ENCODE results near the gene PFKM.
"Not testable (repeated sequence)": the region's sequence is repeated elsewhere in the genome, so short reads cannot be mapped to it uniquely, and the experiment has no call there.

PFKM gene

DNA sequence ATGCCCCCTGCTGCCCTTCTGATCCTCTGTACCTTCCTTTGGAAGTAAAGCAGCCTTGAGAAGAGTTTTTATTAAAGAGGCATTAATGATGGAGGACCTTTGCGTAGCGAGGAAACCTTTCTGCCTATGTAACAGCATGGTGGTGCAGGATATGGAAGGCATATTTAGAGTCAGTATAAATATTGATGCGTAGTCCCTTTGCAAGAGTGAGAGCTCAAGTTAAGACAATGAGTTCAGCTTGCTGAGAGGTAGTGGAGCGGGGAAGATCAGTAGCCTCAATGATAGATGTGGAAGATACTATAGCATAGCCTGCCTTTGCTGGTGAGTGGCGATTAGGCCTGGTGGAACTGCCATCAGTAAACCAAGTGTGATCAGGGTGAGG lies 7.9 kb upstream of the PFKM start:
- DNase-seq (ENCODE audit: low read depth in 2 of 2): not testable (repeated sequence)

DNA sequence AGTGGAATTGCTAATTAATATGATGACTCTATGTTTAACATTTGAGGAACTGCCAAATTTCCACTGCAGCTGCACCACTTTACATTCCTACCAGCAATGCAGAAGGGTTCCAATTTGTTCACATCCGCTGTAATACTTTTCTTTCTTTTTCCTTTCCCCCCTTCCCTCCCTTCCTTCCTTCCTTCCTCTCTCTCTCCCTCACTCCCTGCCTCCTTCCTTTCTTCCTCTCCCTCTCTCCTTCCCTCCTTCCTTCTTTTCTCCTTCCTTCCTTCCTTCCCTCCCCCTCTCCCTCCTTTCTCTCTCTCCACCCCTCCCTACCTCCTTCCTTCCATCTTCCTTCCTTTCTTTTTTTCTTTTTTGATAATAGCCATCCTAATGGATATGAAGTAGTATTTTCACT lies 3.2 kb upstream of the PFKM start:
- no peak for DNase-seq (ENCODE audit: low read depth in 2 of 2)

DNA sequence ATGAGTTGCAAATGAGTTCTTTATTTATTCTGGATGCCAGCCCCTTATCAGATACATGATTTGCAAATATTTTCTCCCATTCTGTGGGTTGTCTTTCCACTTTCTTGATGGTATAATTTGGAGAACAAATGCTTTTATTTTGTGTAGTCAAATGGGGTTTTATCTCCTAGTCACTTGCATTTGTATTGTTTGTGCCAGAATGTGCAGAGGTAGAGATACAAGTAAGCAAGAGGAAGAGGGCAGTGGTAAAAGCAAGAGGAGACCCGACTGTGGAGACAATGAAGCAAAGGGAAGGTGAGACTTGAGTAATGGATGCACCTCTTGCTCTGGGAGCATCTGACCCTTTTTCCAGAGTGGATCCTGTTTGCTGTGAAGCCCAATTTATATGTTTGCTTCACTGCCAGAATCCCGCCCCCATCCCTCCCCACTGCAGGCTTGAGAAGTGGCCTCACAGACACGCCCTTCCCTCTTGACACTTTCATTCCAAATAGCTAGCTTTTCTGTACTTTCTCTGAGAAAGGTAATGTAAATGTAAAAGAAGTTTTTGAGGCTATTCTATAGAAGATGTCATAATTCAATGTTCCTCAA lies 786 bp upstream of the PFKM start:
- no peak for DNase-seq (ENCODE audit: low read depth in 2 of 2)

DNA sequence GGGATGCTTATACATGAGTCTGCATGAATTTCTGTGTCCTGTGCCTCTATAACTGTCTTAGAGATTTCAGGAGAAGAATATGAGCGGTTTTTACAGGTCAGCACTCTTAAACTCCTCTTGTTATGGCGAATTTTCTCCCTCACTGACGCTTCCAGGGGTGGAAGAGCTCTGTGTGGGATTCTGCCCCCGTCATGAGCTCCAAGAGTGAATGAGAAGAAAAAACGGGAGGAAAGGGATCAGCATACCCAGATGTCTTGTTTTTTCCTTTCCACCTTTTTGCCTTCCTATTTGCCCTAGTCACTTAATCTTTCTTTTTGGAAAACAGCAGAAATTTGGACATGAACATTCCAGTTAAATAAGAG lies 651 bp downstream of the PFKM start:
- no peak for DNase-seq (ENCODE audit: low read depth in 2 of 2)

DNA sequence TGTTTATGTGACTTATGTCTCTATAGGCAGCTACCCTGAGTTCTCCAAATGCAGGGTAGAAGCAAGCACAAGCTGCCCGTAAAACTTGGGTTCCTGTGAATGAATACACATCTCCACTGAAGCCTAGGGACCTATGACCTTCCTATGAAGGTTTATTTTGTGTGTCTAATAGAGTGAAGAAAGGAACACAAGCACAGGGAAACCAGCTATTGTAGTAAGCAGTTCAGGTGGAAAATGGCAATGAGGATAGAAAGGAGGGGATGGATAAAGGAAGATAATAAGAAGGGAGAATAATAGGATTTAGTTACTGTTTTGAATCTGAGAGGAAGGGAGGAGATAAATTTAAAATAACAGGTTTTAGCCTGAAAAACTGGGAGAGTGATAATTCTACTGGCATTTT lies 2.4 kb downstream of the PFKM start:
- DNase-seq (ENCODE audit: low read depth in 2 of 2): no peak

DNA sequence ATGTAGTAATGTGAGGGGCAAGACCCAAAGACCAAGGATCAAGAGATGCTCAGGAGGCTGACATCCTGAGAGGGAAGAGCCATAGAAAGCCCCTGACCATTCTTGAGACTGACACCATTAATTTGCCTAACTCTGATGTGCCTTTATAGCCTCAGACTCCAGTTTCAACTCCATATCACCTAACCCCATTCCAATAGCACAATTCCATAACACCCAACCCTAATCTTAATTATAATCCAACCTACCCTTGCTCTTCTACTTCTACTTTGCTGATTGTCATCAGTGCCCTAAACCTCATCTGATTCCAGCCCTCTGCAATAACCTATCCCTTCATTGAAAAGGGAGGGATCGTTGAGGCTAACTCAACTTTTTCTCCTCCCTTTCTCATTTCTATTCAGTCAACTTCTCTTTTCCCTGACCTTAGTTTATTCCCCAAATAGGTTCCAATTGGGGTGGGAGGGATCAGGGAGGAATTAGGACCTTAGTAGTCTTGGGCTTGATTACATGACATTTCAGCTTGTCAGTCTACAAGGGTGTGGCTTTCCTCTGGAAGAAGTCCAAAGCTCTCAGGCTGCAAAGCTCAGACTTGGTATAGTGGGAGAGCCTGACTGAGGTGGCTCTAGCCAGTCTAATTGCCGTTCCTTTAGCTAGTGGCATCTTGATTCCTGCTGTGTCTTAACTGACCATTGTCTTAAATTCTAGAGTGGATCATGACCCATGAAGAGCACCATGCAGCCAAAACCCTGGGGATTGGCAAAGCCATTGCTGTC lies 3.1 kb downstream of the PFKM start:
- DNase-seq (ENCODE audit: low read depth in 2 of 2): no peak

DNA sequence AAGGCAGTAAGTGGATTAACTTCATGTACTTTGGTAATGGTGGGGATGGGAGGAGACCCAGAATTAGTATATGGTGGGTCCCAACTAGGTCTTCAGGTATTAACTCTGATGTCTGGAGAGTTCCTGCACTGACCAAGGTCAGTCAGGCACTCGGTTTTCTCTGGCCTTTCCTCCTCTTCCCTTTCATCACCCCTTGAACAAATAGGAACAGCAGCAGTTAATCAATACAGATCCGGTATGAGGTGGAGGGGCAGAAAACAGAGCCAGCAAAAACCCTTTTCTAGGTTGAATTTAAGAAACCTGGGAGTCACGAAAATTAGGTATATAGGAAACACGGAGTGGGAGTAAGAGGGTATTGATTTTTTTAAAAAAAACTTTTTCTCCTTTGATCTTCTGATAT lies 4.0 kb downstream of the PFKM start:
- no peak for DNase-seq (ENCODE audit: low read depth in 2 of 2)

DNA sequence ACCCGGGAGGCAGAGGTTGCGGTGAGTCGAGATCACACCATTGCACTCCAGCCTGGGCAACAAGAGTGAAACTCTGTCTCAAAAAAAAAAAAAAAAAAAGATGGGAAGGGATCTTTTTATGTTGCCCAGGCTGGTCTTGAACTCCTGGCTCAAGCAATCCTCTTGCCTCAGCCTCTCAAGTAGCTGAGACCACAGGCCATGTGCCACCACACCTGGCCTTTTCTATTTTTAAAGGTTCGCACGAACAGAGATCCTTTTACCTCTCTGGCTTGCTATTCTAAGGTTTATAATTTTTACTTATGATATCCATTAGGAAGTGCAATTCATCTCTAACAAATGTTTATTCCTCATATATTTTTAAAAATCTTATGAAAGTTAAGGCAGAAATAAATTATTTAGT lies 6.4 kb downstream of the PFKM start:
- not testable (repeated sequence) for DNase-seq (ENCODE audit: low read depth in 2 of 2)

DNA sequence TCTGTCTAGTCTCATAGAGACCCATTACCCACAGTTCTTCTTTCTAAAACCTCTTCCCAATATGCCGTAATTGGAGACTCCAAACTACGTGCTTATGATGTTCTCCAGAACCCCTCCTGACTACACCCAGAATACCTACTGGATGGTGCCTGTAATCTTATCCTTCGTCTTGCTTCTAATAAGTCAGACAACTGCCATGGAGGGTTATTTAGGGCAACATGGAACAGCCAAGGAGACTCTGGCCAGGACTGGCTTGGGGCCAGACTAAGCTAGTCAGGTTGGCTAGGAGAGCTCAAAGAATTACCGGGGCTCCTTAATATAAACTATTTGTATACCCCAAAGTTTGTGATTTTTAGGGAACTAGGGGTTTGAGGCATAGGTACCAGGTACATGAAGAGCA lies 6.8 kb downstream of the PFKM start:
- no peak for DNase-seq (ENCODE audit: low read depth in 2 of 2)

DNA sequence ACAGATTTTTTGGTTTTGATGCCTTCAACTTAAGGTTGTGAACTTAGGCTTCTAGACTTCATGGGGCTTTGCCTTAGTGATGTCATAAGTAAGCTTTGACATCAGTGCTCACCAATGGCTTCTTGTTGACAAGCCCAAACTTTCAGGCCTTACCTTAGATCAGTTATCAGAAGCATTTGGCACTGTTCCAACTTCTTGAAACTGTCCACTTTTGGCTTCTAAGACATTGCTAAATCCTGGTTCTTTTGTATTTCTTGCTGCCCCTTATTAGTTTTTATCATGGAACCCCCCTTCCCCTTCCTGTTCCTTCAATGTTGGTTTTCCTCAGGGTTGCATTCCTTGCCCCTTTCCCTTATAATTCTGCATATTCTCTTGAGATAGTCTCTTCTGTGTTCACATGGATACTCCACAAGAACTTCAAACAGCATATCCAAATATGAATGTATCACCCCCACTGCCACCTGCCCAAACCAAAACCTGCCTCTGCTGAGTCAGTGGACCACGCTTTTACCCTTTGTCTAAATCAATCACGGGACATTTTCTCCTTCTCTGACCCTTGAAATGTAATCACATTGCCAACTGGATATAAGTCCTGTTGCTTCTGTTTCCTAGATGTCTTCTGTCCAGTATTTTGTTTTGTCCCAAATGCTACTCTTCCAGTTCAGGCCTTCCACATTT lies 7.9 kb downstream of the PFKM start:
- no peak for DNase-seq (ENCODE audit: low read depth in 2 of 2)

DNA sequence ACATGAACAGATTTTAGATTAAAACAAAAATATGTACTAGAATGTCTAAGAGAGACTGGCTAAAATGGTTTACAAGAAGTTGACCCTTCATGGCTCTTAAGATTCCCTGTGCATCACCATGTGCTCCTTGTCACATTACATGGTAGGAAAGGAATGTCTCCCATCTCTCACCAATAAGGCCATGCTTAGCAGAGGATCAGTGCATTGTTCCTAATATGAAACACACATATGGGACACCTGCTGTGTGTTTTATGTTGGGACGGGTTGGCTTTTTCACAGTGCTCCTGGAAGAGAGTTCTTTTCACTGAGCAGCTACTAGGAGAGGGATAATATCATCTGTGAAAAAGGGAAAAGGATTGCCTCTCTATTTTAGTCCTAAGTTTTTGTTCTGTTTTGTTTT lies 9.6 kb downstream of the PFKM start:
- DNase-seq (ENCODE audit: low read depth in 2 of 2): no peak

DNA sequence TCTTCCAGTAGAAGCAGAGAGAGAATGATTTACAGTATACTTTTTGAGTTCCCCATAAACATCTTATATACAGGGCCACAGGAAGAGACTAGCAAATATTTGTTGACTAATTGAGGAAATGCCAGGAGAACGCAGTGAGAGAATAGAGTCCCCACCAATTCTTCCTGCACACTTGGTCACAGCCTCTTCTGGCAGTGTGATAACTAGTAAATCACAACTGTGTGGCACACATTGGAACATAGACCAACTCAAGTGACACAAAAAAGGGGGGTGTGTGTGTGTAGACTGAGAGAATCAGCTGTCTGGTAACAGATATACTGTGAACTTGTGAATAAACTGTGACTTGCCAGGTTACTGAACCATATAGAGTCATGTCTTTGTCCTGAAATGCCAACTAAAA lies 10.2 kb downstream of the PFKM start:
- DNase-seq (ENCODE audit: low read depth in 2 of 2): no peak

DNA sequence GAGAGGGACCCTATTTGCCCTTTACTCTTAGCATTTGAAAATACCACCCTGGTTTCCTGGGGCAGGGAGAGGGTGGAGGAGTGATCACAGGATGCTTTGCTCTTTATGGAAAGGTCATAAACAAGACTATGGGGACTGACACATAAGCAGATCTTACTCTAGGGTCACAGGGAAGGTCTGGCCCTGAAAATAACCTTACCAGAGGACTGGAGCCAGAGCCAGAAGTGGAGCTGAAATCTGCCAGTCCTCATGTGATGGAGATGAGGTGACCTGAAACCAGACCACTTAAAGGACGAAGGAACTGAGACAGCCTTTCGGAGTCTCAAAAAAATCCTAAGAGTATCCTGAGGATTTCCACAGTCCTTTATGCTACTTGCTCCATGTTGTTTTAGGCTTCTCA lies 12.4 kb downstream of the PFKM start:
- DNase-seq (ENCODE audit: low read depth in 2 of 2): no peak

DNA sequence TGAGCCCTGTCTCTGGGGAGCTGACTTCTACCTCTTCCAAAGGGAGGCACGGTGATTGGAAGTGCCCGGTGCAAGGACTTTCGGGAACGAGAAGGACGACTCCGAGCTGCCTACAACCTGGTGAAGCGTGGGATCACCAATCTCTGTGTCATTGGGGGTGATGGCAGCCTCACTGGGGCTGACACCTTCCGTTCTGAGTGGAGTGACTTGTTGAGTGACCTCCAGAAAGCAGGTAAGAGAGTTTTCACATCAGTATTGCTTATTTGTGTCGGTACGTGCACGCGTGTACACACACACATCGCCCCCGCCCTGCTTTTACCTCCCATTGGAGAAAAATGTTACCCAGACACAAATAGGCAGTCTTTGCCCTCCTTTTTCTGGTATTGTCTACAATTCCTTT lies 13.7 kb downstream of the PFKM start:
- DNase-seq (ENCODE audit: low read depth in 2 of 2): no peak

DNA sequence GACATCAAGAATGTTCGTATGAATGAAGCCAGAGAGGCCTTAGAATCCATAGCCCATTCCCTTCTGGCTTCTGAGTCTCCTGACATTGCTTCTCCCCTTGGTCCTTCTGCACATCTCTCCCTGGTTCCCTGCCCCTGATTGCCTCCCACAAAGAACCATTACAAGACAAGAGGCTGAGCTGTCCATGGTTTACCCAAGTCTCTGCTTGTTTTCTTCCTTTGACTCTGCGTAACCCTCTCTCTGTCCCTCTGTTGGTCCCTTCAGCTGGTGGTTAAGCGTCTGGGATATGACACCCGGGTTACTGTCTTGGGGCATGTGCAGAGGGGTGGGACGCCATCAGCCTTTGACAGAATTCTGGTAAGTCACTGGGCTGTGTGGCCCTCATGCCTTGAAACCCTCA lies 15.9 kb downstream of the PFKM start:
- DNase-seq (ENCODE audit: low read depth in 2 of 2): no peak

DNA sequence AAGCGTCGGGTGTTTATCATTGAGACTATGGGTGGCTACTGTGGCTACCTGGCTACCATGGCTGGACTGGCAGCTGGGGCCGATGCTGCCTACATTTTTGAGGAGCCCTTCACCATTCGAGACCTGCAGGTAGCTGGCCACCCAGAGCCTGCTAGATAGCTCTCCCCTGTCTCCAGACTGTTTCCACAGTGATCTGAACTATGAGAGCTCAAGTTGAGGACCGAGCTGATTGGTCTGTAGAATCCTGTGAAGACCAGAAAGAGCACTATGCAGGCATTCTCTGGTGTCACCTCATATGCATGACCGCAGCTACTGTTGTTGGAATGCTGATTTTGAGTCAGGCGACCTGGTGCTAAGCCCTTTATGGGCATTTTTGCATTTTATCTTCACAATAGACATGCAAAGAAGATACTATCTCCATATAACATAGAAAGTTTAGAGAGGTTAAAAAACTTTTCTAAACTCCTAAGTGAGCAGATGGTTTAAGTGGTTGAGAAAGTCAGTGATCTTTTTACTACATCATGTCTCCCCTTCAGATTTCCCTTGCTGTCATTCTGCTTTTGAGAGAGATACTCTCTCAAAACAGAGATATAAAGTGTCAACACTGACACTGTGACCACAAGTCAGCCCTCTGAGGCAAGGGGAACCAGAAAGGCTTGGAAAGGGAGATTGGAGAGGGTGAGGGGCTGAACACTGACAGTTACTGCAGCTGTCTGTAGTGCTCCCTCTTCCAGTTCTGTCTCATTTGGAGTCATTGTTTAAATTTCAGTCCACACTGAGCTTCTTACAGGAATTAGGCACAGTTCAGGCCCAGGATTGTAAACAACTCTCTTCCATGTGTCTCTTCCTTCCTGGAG lies 23.9 kb downstream of the PFKM start:
- no peak for DNase-seq (ENCODE audit: low read depth in 2 of 2)

DNA sequence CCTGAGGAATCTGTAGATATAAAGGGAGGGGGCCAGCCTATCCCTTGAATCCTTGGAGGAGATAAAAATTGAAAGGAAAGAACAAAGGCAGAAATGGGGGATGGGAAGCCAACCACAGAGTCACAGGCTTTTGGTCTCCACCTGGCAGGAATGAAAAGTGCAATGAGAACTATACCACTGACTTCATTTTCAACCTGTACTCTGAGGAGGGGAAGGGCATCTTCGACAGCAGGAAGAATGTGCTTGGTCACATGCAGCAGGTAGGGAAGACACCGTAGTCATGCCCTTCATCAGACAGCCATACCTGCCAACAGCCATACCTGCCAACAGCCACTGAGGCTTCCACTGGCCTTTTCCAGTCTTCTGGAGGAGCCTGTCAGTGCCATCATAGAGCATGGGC lies 24.7 kb downstream of the PFKM start:
- DNase-seq (ENCODE audit: low read depth in 2 of 2): no peak

DNA sequence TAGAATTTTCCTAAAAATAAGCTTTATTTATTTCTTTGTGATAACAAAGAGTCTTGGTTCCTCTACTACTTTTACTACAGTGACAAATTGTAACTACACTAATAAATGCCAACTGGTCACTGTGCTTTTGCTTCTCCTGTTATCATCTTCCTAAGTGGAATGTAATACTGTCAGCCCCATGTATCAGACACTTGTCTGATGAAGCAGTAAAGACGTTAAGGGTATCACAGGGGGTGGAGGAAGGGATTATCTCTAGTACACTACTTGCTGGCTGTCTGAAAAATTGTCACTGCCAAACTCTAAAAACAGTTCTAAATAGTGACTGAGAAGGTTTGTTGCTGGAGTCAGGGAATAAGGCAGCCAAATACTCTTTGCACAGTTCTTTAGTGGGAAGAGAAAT lies 26.8 kb downstream of the PFKM start:
- DNase-seq (ENCODE audit: low read depth in 2 of 2): no peak

DNA sequence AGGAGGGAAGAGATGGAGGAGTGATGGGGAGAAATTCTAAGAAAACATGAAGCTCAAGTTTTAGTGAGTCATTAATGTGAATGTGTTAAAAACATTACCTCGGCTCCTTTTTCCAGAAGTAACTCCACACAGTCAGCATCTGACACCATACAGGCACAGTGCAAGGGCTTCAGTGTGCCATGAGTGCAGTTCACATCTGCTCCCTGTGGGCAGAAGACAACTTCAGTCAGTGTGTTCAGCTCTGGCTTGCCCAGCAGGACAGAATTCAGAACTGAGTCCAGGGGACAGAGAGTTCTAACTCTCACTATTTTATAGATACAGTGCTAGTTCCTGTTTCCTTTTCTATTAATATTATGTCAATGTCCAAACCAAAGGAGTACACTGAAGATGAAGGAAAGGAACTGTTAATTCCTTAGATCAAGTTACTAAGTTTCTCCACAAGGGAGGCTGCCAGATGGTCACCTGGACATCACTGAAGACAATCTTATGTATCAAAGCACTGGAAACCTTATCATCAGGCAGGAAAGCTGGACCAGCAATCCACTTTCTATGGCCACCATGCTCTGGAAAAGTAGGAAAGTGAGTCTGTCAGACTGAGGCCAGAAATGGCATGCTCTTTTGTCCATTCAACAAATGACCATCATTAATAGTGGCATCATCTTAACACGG lies 32.1 kb downstream of the PFKM start:
- no peak for DNase-seq (ENCODE audit: low read depth in 2 of 2)

DNA sequence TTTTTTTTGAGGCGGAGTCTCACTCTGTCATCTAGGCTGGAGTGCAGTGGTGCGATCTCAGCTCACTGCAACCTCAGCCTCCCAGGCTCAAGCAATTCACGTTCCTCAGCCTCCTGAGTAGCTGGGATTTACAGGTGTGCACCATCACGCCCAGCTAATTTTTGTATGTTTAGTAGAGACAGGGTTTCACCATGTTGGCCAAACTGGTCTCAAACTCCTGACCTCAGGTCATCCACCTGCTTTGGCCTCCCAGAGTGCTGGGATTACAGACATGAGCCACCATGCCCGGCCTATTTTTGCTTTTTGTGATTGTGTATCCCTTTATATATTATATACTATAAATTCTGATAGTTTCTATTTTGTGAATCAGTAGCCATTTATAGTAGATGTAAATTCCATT lies 36.6 kb downstream of the PFKM start:
- not testable (repeated sequence) for DNase-seq (ENCODE audit: low read depth in 2 of 2)

DNA sequence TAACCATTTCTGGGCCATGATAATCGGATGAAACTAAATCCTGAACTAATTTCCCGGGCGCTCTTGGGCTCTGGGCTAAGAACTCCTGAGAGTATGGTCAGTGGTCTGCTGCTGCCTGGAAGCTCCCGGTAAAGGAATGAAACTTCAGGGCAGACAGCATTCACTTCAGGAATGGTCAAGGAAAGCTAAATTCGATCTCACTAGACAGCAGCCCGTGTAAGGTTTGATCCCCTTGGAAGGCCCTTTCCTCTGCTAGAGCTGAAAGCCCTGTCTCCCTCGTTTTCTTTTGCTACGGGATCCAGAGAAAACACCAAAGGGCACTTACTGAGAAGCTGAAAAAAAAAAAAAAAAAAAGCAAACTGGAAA lies 37.5 kb downstream of the PFKM start:
- no peak for DNase-seq (ENCODE audit: low read depth in 2 of 2)
